NCI-H1417 (cell line): Measurements from ENCODE around the gene VAMP1.

Experiments used
- DNase-seq, 3 experiments: peaks; one replicate each; lab custom pipeline; 2025; lab: John Stamatoyannopoulos, UW

Gene VAMP1

DNA sequence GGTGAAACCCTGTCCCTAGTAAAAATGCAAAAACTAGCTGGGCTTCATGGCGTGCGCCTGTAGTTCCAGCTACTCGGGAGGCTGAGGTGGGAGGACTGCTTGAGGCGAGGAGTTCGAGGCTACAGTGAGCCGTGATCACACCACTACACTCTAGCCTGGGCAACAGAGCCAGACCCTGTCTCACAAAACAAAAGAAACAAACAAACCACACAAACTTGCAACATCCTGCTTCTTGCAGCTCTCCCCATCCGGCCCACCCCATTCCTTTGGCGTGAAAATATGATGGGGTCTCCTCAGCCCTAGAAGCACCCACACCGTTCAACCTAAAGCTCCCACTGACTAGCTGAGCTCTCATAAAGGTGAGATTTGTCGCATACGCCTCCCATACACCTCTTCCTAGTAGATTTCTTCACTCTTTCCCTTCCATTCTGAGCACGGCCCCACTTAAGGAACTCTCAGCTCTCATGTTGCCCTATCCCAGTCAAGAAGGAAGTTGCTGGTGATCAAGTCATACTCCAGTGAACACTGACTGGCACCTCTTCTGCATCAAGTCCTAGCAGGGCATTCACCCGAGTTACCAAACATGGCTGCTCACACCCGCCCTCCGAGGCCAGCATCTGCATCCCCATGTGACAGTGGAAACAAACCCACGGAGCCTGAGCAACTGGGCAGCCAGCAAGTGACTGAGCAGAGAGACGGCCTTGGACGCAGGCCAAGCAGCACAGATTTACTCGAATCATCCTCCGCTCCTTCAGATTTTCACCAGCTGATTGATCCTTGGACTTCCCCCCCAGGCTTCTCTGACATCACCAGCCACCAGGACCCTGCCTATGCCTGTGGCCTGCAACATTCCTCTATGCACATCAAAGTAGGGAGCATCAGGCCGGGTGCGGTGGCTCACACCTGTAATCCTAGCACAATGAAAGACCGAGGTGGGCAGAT lies 44.6 kb downstream of the VAMP1 start:
- no peak for DNase-seq

DNA sequence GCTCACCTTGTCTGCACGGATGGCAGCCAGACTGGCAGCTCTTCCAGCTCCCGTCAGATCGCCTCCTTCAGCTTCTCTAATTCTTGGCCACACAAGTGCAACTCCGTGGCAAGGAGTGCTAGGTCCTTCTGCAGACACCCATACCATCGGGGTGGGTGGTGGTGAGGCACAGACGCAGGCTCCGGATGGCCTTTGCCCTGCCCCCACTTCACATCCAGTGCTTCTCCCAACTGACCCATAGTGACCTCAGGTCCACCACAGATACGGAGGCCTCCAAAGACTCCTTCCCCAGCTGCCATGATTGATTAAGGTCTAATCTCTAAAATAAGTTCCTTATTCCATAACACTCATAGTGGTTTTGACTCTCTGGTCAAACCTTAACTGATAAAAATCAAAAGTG lies 45.6 kb downstream of the VAMP1 start:
- DNase-seq: no peak

DNA sequence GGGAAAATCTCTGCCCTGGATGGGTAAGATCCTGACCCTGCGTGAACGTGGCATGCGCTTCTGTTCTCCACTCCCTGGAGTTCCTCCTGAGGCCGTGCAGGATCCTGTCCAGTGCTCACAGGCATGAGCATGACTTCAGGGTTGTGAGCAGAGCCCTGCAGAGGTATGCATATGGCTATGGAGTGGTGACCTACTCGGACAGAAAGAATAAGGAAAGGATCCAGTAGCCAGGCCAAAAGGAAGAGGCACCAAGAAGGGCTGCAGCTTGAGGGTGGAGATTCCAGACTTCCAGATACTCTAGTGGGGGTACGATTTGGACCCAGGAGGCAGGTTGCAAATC lies 46.5 kb downstream of the VAMP1 start:
- no peak for DNase-seq

DNA sequence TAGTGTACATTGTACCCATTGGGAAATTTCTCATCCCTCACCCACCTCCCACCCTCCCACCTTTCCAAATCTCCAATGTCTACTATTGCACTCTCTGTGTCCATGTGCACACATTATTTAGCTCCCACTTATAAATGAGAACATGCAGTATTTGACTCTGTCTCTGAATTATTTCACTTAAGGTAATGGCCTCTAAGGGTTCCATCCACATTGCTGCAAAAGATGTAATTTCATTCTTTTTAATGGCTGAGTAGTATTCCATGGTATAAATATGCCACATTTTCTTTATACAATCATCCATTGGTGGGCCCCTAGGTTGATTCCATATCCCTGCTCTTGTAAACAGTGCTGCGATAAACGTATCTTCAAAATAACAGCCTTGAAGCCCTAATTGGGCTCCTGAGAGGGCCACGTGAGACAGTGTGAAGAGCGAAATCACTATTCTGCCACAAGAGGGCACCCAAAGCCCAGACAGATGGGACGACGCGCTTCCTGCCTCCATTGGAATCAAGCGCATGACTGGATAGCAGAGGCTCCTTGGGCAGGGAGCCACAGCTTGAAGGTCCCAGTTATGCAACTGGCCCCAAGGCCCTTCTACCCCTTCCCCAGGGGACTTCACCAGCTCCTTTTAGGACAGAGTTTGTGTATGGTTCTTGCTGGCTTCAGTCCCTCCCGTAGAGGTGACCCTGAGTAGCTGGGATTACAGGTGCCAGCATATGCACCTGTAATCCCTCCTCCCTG lies 47.0 kb downstream of the VAMP1 start:
- peak; percentile 81 to 96 (median 87) for DNase-seq

DNA sequence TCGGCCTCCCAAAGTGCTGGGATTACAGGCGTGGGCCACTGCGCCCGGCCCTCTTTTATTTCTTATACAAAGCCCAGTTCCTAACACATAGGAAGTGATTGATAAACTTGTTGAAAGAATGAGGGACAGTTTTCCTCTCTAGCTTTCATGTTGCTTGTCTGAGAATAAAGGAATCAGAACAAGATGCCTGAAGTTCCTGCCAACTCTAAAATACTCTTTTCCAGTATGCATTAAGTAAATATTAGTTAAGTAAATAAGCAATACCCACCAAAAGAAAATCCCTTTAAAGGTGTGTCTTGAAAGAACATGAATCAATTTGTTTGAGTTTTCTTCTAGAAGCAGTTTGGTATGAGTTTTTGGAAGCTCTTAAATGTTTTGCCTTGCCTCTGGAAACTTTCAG lies 50.1 kb downstream of the VAMP1 start:
- no peak for DNase-seq

DNA sequence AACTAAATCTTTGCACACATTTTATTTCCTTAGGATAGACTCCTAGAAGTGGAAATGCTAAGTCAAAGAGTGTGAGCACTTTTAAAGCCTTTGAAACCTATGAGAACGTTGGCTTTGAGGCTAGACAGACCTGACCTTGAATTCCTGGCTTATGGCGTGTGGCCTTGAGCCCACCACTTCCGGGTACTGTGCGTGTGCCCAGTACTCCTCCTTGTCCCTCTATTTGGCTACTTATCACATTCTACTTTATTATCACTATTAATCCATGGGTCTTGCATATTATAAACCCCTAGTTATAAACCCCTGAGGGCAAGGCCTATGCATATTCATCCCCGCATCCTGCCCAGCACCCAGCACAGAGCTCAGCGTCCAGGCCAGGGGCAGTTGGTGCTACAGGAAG lies 51.7 kb downstream of the VAMP1 start:
- no peak for DNase-seq

DNA sequence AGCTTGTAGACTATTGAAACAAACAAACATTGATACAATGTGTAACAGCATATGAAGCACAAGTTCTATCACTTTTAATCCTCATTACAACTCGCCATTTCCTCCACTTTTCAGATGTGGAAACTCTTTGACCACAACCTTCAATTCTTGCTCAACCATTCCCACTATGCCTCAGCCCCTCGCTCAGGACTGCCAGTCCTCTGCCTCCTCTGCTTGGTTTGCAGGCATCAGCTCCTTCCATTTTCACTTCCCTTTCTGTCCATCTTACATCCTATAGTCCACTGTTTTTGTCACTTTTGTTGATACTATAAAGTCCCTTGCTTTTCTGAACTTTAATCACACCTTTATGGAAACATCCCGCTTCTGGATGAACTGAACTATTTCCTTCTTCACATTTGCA lies 53.9 kb downstream of the VAMP1 start:
- DNase-seq: no peak
